ENCODE measurements around the gene PCDH17.

The PCDH17 gene

GRCh38 chr13:57631596-57632275 lies at the start of gene PCDH17:
Gene PCDH17 (plus strand): TSS chr13:57631744. CDS start chr13:57632547, 803 bp downstream.
- peak; percentile 34 for DNase-seq

GRCh38 chr13:57582032-57582431 lies 49.5 kb upstream of the PCDH17 start:
- no peak for DNase-seq

GRCh38 chr13:57583529-57583928 lies 48.0 kb upstream of the PCDH17 start:
- no peak for DNase-seq

GRCh38 chr13:57588639-57589038 lies 42.9 kb upstream of the PCDH17 start:
- DNase-seq, result no peak

GRCh38 chr13:57595775-57596174 lies 35.8 kb upstream of the PCDH17 start:
- DNase-seq, result no peak

- DNase-seq, result no peak
Measured at GRCh38 chr13:57601536-57601935, 30.0 kb upstream of the PCDH17 start.

GRCh38 chr13:57604442-57604841 lies 27.1 kb upstream of the PCDH17 start:
- no peak for DNase-seq

- DNase-seq, result no peak
Measured at GRCh38 chr13:57611969-57612368, 19.6 kb upstream of the PCDH17 start.

- no peak for DNase-seq
Measured at GRCh38 chr13:57612568-57612967, 19.0 kb upstream of the PCDH17 start.

- peak; percentile 62 for DNase-seq
Measured at GRCh38 chr13:57624565-57625435, 6.7 kb upstream of the PCDH17 start.

- peak; percentile 17 for DNase-seq
Measured at GRCh38 chr13:57627663-57628062, 3.9 kb upstream of the PCDH17 start.

GRCh38 chr13:57629391-57629804 lies 2.1 kb upstream of the PCDH17 start:
- peak; percentile 6 for DNase-seq

GRCh38 chr13:57629821-57630235 lies 1.7 kb upstream of the PCDH17 start:
- DNase-seq, result peak; percentile 93

- peak; percentile 59 for DNase-seq
Measured at GRCh38 chr13:57630661-57631595, 616 bp upstream of the PCDH17 start.

GRCh38 chr13:57632276-57633140 lies 964 bp downstream of the PCDH17 start:
- peak; percentile 7 for DNase-seq

GRCh38 chr13:57633141-57633949 lies 1.8 kb downstream of the PCDH17 start:
- no peak for DNase-seq

GRCh38 chr13:57633950-57634838 lies 2.6 kb downstream of the PCDH17 start:
- no peak for DNase-seq

- no peak for DNase-seq
Measured at GRCh38 chr13:57634839-57635165, 3.3 kb downstream of the PCDH17 start.

GRCh38 chr13:57635541-57636085 lies 4.1 kb downstream of the PCDH17 start:
- no peak for DNase-seq

- DNase-seq, result no peak
Measured at GRCh38 chr13:57636816-57637215, 5.3 kb downstream of the PCDH17 start.
